ENCODE measurements around the gene ENGASE. TPM values are rescaled to one million over a fixed set of nuclear protein-coding genes. Genes with fewer than 3 reads are reported as not detected.

Gene ENGASE
- total RNA-seq, 1 donor from 2014 or later: 52.4 TPM

- Mint-ChIP-seq H3K4me1 (no peaks in the 10 kb centered on the region), H3K4me3 (no peak overlapping the region), H3K36me3 (ENCODE audit: low read depth) (no peaks in the 10 kb centered on the region), H3K9me3 (no peaks in the 10 kb centered on the region), H3K27me3 (no peaks in the 10 kb centered on the region), H3K27ac (no peak overlapping the region)
- intact Hi-C loops (cut with micrococcal nuclease): no loop called here
- no peak for DNase-seq
These were observed 30.2 kb upstream of the ENGASE start for GRCh38 chr17:79044462-79044861.

DNA sequence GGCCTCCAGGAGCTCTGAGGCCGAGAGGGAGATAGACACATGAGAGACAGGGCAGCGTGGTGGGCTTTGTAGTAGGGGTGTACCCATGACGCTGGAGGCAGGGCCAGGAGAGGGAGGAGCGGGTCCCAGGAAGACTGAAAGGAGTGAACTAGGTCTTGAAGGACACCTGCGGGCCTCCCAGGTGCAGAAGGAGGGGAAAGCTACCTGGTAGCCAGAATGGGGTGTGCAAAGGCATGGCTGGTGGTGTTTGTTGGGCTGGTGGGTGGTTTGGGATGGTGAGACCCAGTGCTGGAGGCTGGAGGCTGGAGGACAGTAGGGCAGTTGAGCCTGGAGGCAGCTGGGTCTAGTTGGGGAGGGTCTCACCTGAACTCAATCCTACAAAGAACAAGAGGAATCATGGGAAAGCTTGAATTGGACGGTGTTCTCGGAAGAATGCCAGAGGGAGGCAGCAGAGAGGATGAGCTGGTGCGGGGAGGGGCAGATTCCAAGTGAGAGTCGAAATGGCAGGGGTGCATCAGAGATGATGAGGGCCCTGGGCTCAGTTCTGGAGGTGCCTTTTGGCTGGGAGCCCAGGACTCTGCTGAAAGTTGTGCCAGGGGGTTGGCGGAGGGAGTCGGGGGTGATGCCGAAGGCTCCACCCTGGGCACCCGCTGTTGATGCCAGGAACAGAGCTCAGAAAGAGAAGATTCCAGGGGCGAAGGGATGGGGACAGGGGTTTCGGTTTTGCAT lies 29.5 kb upstream of the ENGASE start:
- intact Hi-C loops (cut with micrococcal nuclease): no loop called here

DNA sequence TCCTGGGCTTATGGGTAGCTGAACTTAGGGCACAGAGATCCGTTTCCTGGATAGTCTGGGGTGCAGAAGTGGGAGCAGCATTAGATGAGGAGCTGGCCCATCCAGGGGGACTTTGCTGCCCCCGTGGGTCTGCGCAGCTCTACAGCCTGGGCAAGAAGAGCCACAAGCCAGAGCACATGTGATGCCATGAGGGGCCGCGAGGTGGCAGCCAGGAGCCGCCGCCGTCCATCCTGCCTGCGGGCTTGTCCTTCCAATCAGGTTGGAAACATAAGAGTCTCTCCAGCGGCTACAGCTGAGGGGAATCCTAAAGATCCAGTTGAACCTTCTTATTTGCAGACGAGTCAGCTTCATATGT lies 28.8 kb upstream of the ENGASE start:
- H3K27me3 Mint-ChIP-seq: no peaks in the 10 kb centered on the region
- H3K9me3 Mint-ChIP-seq: no peaks in the 10 kb centered on the region
- intact Hi-C loops (cut with micrococcal nuclease): no loop called here

More for the DNA sequence above, 29.5 kb upstream of the ENGASE start:
- Mint-ChIP-seq H3K4me1 (no peaks in the 10 kb centered on the region), H3K9me3 (no peaks in the 10 kb centered on the region), H3K27me3 (no peaks in the 10 kb centered on the region), H3K4me3 (no peak overlapping the region), H3K27ac (no peak overlapping the region), H3K36me3 (ENCODE audit: low read depth) (no peaks in the 10 kb centered on the region)
- DNase-seq: no peak

GRCh38 chr17:79046197-79046915 lies 28.3 kb upstream of the ENGASE start:
- Mint-ChIP-seq H3K27me3 (no peaks in the 10 kb centered on the region), H3K27ac (no peak overlapping the region), H3K4me3 (no peak overlapping the region), H3K4me1 (no peaks in the 10 kb centered on the region), H3K9me3 (no peaks in the 10 kb centered on the region), H3K36me3 (ENCODE audit: low read depth) (no peaks in the 10 kb centered on the region)
- intact Hi-C loops (cut with micrococcal nuclease): no loop called here
- DNase-seq: no peak

More for the DNA sequence above, 28.8 kb upstream of the ENGASE start:
- no peaks in the 10 kb centered on the region for H3K4me1 Mint-ChIP-seq
- DNase-seq: peak; percentile 90
- no peak overlapping the region for H3K4me3 Mint-ChIP-seq
- no peaks in the 10 kb centered on the region for H3K36me3 Mint-ChIP-seq (ENCODE audit: low read depth)
- no peak overlapping the region for H3K27ac Mint-ChIP-seq

- intact Hi-C loops (cut with micrococcal nuclease): no loop called here
- H3K4me1 Mint-ChIP-seq: no peaks in the 10 kb centered on the region
- no peaks in the 10 kb centered on the region for H3K9me3 Mint-ChIP-seq
- H3K27ac Mint-ChIP-seq: no peak overlapping the region
- no peaks in the 10 kb centered on the region for H3K36me3 Mint-ChIP-seq (ENCODE audit: low read depth)
- no peak for DNase-seq
- H3K4me3 Mint-ChIP-seq: no peak overlapping the region
- peaks cover 2% of the 10 kb centered on the region for H3K27me3 Mint-ChIP-seq
These were observed 27.7 kb upstream of the ENGASE start for GRCh38 chr17:79046916-79047280.

GRCh38 chr17:79047291-79047920 lies 27.2 kb upstream of the ENGASE start:
- Mint-ChIP-seq H3K9me3 (no peaks in the 10 kb centered on the region), H3K36me3 (ENCODE audit: low read depth) (no peaks in the 10 kb centered on the region), H3K4me1 (no peaks in the 10 kb centered on the region), H3K27me3 (peaks cover 4% of the 10 kb centered on the region), H3K27ac (no peak overlapping the region), H3K4me3 (no peak overlapping the region)
- DNase-seq: no peak
- intact Hi-C loops (cut with micrococcal nuclease): no loop called here

- H3K36me3 Mint-ChIP-seq (ENCODE audit: low read depth): no peaks in the 10 kb centered on the region
- intact Hi-C loops (cut with micrococcal nuclease): no loop called here
- H3K4me1 Mint-ChIP-seq: no peaks in the 10 kb centered on the region
- DNase-seq: no peak
- H3K27me3 Mint-ChIP-seq: peaks cover 6% of the 10 kb centered on the region
- H3K9me3 Mint-ChIP-seq: no peaks in the 10 kb centered on the region
- H3K4me3 Mint-ChIP-seq: no peak overlapping the region
- no peak overlapping the region for H3K27ac Mint-ChIP-seq
These were observed 26.4 kb upstream of the ENGASE start for GRCh38 chr17:79047923-79048825.

GRCh38 chr17:79048826-79049755 lies 25.5 kb upstream of the ENGASE start:
- H3K27me3 Mint-ChIP-seq: peaks cover 9% of the 10 kb centered on the region
- H3K27ac Mint-ChIP-seq: no peak overlapping the region
- peaks cover 4% of the 10 kb centered on the region for H3K9me3 Mint-ChIP-seq
- no peak overlapping the region for H3K4me3 Mint-ChIP-seq
- no peaks in the 10 kb centered on the region for H3K4me1 Mint-ChIP-seq
- no peaks in the 10 kb centered on the region for H3K36me3 Mint-ChIP-seq (ENCODE audit: low read depth)
- intact Hi-C loops (cut with micrococcal nuclease): no loop called here
- no peak for DNase-seq

- no peaks in the 10 kb centered on the region for H3K36me3 Mint-ChIP-seq (ENCODE audit: low read depth)
- H3K27me3 Mint-ChIP-seq: peaks cover 9% of the 10 kb centered on the region
- H3K9me3 Mint-ChIP-seq: peaks cover 9% of the 10 kb centered on the region
- no peaks in the 10 kb centered on the region for H3K4me1 Mint-ChIP-seq
- H3K4me3 Mint-ChIP-seq: no peak overlapping the region
- intact Hi-C loops (cut with micrococcal nuclease): no loop called here
- DNase-seq: no peak
- H3K27ac Mint-ChIP-seq: no peak overlapping the region
These were observed 24.8 kb upstream of the ENGASE start for GRCh38 chr17:79049821-79050220.

GRCh38 chr17:79050551-79050950 lies 24.1 kb upstream of the ENGASE start:
- peaks cover 10% of the 10 kb centered on the region for H3K9me3 Mint-ChIP-seq
- H3K27ac Mint-ChIP-seq: no peak overlapping the region
- intact Hi-C loops (cut with micrococcal nuclease): no loop called here
- peaks cover 10% of the 10 kb centered on the region for H3K27me3 Mint-ChIP-seq
- no peak overlapping the region for H3K4me3 Mint-ChIP-seq
- no peaks in the 10 kb centered on the region for H3K4me1 Mint-ChIP-seq
- DNase-seq: no peak
- H3K36me3 Mint-ChIP-seq (ENCODE audit: low read depth): no peaks in the 10 kb centered on the region

- no peaks in the 10 kb centered on the region for H3K4me1 Mint-ChIP-seq
- H3K36me3 Mint-ChIP-seq (ENCODE audit: low read depth): no peaks in the 10 kb centered on the region
- DNase-seq: no peak
- peaks cover 10% of the 10 kb centered on the region for H3K9me3 Mint-ChIP-seq
- peaks cover 11% of the 10 kb centered on the region for H3K27me3 Mint-ChIP-seq
- H3K27ac Mint-ChIP-seq: no peak overlapping the region
- no peak overlapping the region for H3K4me3 Mint-ChIP-seq
- intact Hi-C loops (cut with micrococcal nuclease): no loop called here
These were observed 23.3 kb upstream of the ENGASE start for GRCh38 chr17:79051306-79051705.

DNA sequence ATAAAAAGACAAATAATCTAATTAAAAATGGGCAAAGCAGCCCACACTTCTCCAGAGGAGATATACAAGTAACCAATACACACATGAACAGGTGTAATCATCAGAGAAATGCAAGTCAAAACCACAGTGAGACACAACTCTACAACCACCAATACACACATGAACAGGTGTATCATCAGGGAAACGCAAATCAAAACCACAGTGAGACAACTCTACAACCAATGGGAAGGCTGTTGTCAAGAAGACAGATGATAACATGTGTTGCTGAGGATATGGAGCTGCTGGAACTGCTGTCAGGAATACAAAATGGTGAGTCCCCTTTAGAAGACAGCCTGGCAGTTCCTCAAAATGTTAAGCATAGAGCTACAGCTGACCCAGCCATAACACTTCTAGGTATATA lies 22.5 kb upstream of the ENGASE start:
- no peaks in the 10 kb centered on the region for H3K36me3 Mint-ChIP-seq (ENCODE audit: low read depth)
- H3K4me1 Mint-ChIP-seq: no peaks in the 10 kb centered on the region
- H3K4me3 Mint-ChIP-seq: no peak overlapping the region
- DNase-seq: no peak
- no peak overlapping the region for H3K27ac Mint-ChIP-seq
- intact Hi-C loops (cut with micrococcal nuclease): no loop called here
- H3K27me3 Mint-ChIP-seq: peaks cover 11% of the 10 kb centered on the region
- H3K9me3 Mint-ChIP-seq: peaks cover 10% of the 10 kb centered on the region

All from activated CD4-positive, alpha-beta T cell treated with anti-CD3 and anti-CD28 coated beads, Interleukin-2, amount 10 ng/mL, durations not matched to agents 24 days and 14 days (primary cell).